H1 (cell line): ENCODE results near the gene TTC3. TPM values are rescaled to one million over a fixed set of nuclear protein-coding genes. Genes with fewer than 3 reads are reported as not detected.

Experiments
- CTCF ChIA-PET: fragments of 300-600 bp; sonication (Branson Sonifier 250); formaldehyde crosslinking; loops from one replicate; lab custom pipeline; 2021; ENCODE audit not compliant: partially characterized antibody; lab: Charles Lee
- POLR2A ChIA-PET: fragments of 300-600 bp; sonication (Branson Sonifier 250); formaldehyde crosslinking; loops from one replicate; lab custom pipeline; 2021; ENCODE audit warnings: inconsistent platforms; ENCODE audit not compliant: partially characterized antibody; lab: Charles Lee
- DNase-seq, 2 experiments: peaks; one replicate each; pipeline versions ENCODE4 v3.0.0 to v3.0.0-alpha.2; 2010 to 2022; ENCODE audit warnings: low spot score in 2 of 2, low read depth in 1 of 2, mixed read lengths in 1 of 2
- FAIRE-seq: peaks from 2 replicates; lab custom pipeline; 2011; peaks lifted over from hg19 to GRCh38; lab: Jason Lieb, UNC
- H2AFZ ChIP-seq: 2 replicates; pipeline ENCODE4 v1.8.1; 2012; ENCODE audit warnings: low read length, inconsistent platforms
- H2AK5ac ChIP-seq: 2 replicates; pipeline ENCODE4 v1.6.1; 2013; ENCODE audit warnings: low read depth, low read length
- H2BK120ac ChIP-seq: replicated peaks from 2 replicates; pipeline ENCODE3; 2013; ENCODE audit warnings: low read depth, low read length, inconsistent platforms
- H2BK12ac ChIP-seq: 2 replicates; pipeline ENCODE4 v1.6.1; 2013; ENCODE audit warnings: low read depth, low read length
- H2BK15ac ChIP-seq: 2 replicates; pipeline ENCODE4 v1.6.1; 2013; ENCODE audit warnings: low read length
- H2BK20ac ChIP-seq: 2 replicates; pipeline ENCODE4 v1.6.1; 2013; ENCODE audit warnings: low read length
- H2BK5ac ChIP-seq: 2 replicates; pipeline ENCODE4 v1.6.1; 2013; ENCODE audit warnings: low read depth, low read length
- H3K14ac ChIP-seq: 2 replicates; pipeline ENCODE4 v1.6.1; 2013; ENCODE audit warnings: inconsistent platforms; ENCODE audit not compliant: insufficient read length
- H3K18ac ChIP-seq: 2 replicates; pipeline ENCODE4 v1.6.1; 2013; ENCODE audit warnings: low read length; ENCODE audit errors: extremely low read depth
- H3K23ac ChIP-seq: 2 replicates; pipeline ENCODE4 v1.6.1; 2013; ENCODE audit warnings: inconsistent platforms; ENCODE audit not compliant: insufficient read length
- H3K23me2 ChIP-seq: 2 replicates; pipeline ENCODE4 v1.6.1; 2013; ENCODE audit warnings: low read depth, low read length
- H3K27ac ChIP-seq: 2 replicates; pipeline ENCODE4 v1.6.1; 2011; ENCODE audit warnings: low read depth, low read length, inconsistent platforms
- H3K27me3 ChIP-seq, 4 experiments: replicated peaks in 1 of 4; 1 replicate in 1 of 4; 2 replicates in 3 of 4; pipeline versions ENCODE4 v1.6.1 to v1.8.1; 2011 to 2013; ENCODE audit warnings: low read length in 3 of 4, mild to moderate bottlenecking in 3 of 4, inconsistent platforms in 2 of 4, mixed read lengths in 2 of 4, moderate library complexity in 1 of 4; ENCODE audit not compliant: control insufficient read depth in 3 of 4, insufficient read depth in 3 of 4; ENCODE audit errors: extremely low read depth in 1 of 4
- H3K36me3 ChIP-seq, 4 experiments: 2 replicates each; pipeline versions ENCODE4 v1.6.1 to v1.8.1; 2011 to 2013; ENCODE audit warnings: mild to moderate bottlenecking in 4 of 4, low read length in 3 of 4, moderate library complexity in 2 of 4, control low read depth in 1 of 4, inconsistent platforms in 1 of 4; ENCODE audit not compliant: insufficient read depth in 4 of 4, control insufficient read depth in 2 of 4
- H3K4ac ChIP-seq: replicated peaks from 2 replicates; pipeline ENCODE3; 2013; ENCODE audit warnings: low read length, low read depth, mixed read lengths, inconsistent platforms; ENCODE audit not compliant: insufficient read length
- H3K4me1 ChIP-seq, 4 experiments: replicated peaks in 1 of 4; 1 replicate in 1 of 4; 2 replicates in 3 of 4; pipeline versions ENCODE4 v1.6.1 to v1.8.1; 2011 to 2013; ENCODE audit warnings: low read length in 3 of 4, inconsistent platforms in 2 of 4, mixed read lengths in 1 of 4; ENCODE audit not compliant: insufficient read depth in 4 of 4, control insufficient read depth in 3 of 4
- H3K4me2 ChIP-seq, 2 experiments: 2 replicates each; pipeline versions ENCODE4 v1.6.1 to v1.8.1; 2011 to 2013; ENCODE audit warnings: low read depth in 2 of 2, low read length in 2 of 2, control low read depth in 1 of 2, inconsistent platforms in 1 of 2, mild to moderate bottlenecking in 1 of 2; ENCODE audit not compliant: insufficient read depth in 1 of 2
- H3K4me3 ChIP-seq, 4 experiments: fragments of 200-600, 300-600 bp in 1 of 4; sonication (generic), shearing (Covaris generic), sonication (Bioruptor Twin) in 1 of 4; 2 replicates each; pipeline versions ENCODE4 v1.5.1 to v1.8.1; 2011 to 2016; ENCODE audit warnings: low read length in 4 of 4, low read depth in 3 of 4, control low read depth in 2 of 4, inconsistent platforms in 2 of 4, mild to moderate bottlenecking in 2 of 4, mixed read lengths in 1 of 4, moderate library complexity in 1 of 4; ENCODE audit not compliant: insufficient read depth in 2 of 4; ENCODE audit errors: extremely low read depth in 1 of 4
- H3K56ac ChIP-seq: replicated peaks from 2 replicates; pipeline ENCODE3; 2013; ENCODE audit warnings: low read depth, mild to moderate bottlenecking, mixed read lengths, low read length, inconsistent platforms; ENCODE audit not compliant: insufficient read length
- H3K79me1 ChIP-seq: 2 replicates; pipeline ENCODE4 v1.6.1; 2013; ENCODE audit warnings: low read depth, low read length, control low read depth
- H3K79me2 ChIP-seq, 2 experiments: 2 replicates each; pipeline versions ENCODE4 v1.6.1 to v1.8.1; 2012 to 2013; ENCODE audit warnings: low read length in 2 of 2, mild to moderate bottlenecking in 2 of 2, inconsistent platforms in 1 of 2; ENCODE audit not compliant: insufficient read depth in 2 of 2, control insufficient read depth in 1 of 2
- H3K9ac ChIP-seq, 4 experiments: replicated peaks in 1 of 4; 1 replicate in 1 of 4; 2 replicates in 3 of 4; pipeline versions ENCODE4 v1.6.1 to v1.8.1; 2011 to 2013; ENCODE audit warnings: low read depth in 3 of 4, low read length in 3 of 4, control low read depth in 2 of 4, mild to moderate bottlenecking in 2 of 4, moderate library complexity in 2 of 4, inconsistent platforms in 1 of 4; ENCODE audit errors: extremely low read depth in 1 of 4
- H3K9me3 ChIP-seq, 2 experiments: 2 replicates each; pipeline versions ENCODE4 v1.6.1 to v1.8.1; 2012 to 2013; ENCODE audit warnings: mild to moderate bottlenecking in 2 of 2, moderate library complexity in 2 of 2, control low read depth in 1 of 2, inconsistent platforms in 1 of 2, low read depth in 1 of 2, low read length in 1 of 2, mixed read lengths in 1 of 2; ENCODE audit not compliant: insufficient read depth in 2 of 2
- H4K20me1 ChIP-seq, 2 experiments: replicated peaks in 1 of 2; 2 replicates each; pipeline versions ENCODE3 to v1.8.1; 2011 to 2013; ENCODE audit warnings: inconsistent platforms in 2 of 2, low read length in 2 of 2, mild to moderate bottlenecking in 1 of 2; ENCODE audit not compliant: insufficient read depth in 2 of 2, control insufficient read depth in 1 of 2
- H4K5ac ChIP-seq: 2 replicates; pipeline ENCODE4 v1.6.1; 2013; ENCODE audit warnings: low read length, low read depth, mixed read lengths, inconsistent platforms; ENCODE audit not compliant: insufficient read length
- H4K8ac ChIP-seq: 2 replicates; pipeline ENCODE4 v1.8.0; 2013; ENCODE audit warnings: mild to moderate bottlenecking, moderate library complexity, low read length, inconsistent platforms; ENCODE audit not compliant: insufficient read depth; ENCODE audit errors: extremely low read depth
- H4K91ac ChIP-seq: replicated peaks from 2 replicates; pipeline ENCODE3; 2013; ENCODE audit warnings: low read length, mixed read lengths, inconsistent platforms; ENCODE audit not compliant: insufficient read length
- CEBPB ChIP-seq: IDR thresholded peaks from 2 replicates; pipeline ENCODE4 v1.6.1; 2012; ENCODE audit warnings: low read depth, low read length
- GABPA ChIP-seq: IDR thresholded peaks from 2 replicates; pipeline ENCODE4 v1.6.1; 2011; ENCODE audit warnings: mild to moderate bottlenecking, low read length, moderate library complexity, borderline replicate concordance; ENCODE audit not compliant: insufficient read depth
- WGBS, 2 experiments: shearing (Covaris generic) in 1 of 2; methylation state at CpG; one replicate each; pipeline versions ENCODE4 v1.1.6 to v1.1.7; 2013 to 2015; ENCODE audit warnings: low lambda C conversion rate in 2 of 2, mixed read lengths in 2 of 2, inconsistent platforms in 1 of 2, low coverage in 1 of 2, missing lambda C conversion rate in 1 of 2; ENCODE audit not compliant: insufficient replicate concordance in 2 of 2, insufficient coverage in 1 of 2, insufficient read length in 1 of 2; ENCODE audit errors: extremely low coverage in 1 of 2, missing lambda C conversion rate in 1 of 2; 5-methylcytosine and 5-hydroxymethylcytosine counted together
- polyA plus RNA-seq, 7 experiments: library from polyadenylated mRNA; depleted of rRNA in 3 of 7; stranded (reverse) in 5 of 7; unstranded in 2 of 7; fragments of >200 nt in 5 of 7; fragments of 200-250 nt in 2 of 7; gene quantifications; 1 replicate in 5 of 7; 2 replicates in 1 of 7; 4 replicates in 1 of 7; pipeline versions ENCODE4 v1.2.1 to v1.2.3, GENCODE V29; 2011 to 2013; ENCODE audit warnings: missing spikeins in 2 of 7, mixed read lengths in 2 of 7
- total RNA-seq: library from RNA; stranded (reverse); fragmentation: NEBNext Ultra II Directional; extraction: Animal tissue kit (Norgen Biotek cat#: 25700); gene quantifications from 2 replicates; pipeline ENCODE4 v1.2.1, GENCODE V29; 2021

Gene TTC3
- total and polyA plus RNA-seq, 2 of the 8 experiments (the other 6 are each of a cell fraction or from before 2014, with no cell fraction given) = 11.0 to 36.2 TPM

DNA sequence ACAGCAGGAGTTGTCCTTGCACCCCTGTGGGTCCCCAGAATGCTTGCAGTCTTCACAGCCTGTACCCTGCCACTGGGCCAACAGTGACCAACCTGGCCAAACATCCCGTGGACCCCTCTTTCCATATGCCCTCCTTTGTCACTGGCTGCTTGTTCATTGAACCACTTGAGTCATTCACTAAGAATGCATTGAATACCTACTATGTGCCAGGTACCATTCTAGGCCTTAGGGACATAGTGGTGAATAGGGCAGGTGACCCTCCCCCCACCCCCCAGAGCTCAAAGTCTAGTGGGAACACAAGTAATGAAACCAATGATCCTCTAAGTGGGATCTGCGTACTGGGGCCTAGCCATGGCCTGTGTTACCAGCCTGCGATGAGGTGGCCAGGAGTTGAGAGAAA is 28.4 kb upstream of the TTC3 start:
- Histone ChIP-seq H3K4me1 (peaks cover 0 to 10% (median 5%) of the 10 kb centered on the region in 4 experiments; a peak in 5 of 7 replicates), H2BK12ac (no peak overlapping the region), H3K4me3 (no peak overlapping the region), H4K20me1 (peaks cover 0 to 2% of the 10 kb centered on the region in 2 experiments), H3K9ac (no peak overlapping the region), H3K27ac (no peak overlapping the region), H2AFZ (no peak overlapping the region), H3K56ac (no peak overlapping the region), H4K91ac (no peak overlapping the region), H3K14ac (no peak overlapping the region), H3K79me1 (no peaks in the 10 kb centered on the region), H2BK5ac (no peak overlapping the region), H3K23ac (no peak overlapping the region), H2BK20ac (no peak overlapping the region), H3K23me2 (no peaks in the 10 kb centered on the region), H4K5ac (no peak overlapping the region), H3K4ac (no peak overlapping the region), H3K9me3 (no peaks in the 10 kb centered on the region), H3K27me3 (peaks cover 0 to 66% (median 28%) of the 10 kb centered on the region in 4 experiments; a peak in 6 of 7 replicates), H3K18ac (no peak overlapping the region), H3K79me2 (no peaks in the 10 kb centered on the region), H3K36me3 (no peaks in the 10 kb centered on the region), H2BK120ac (no peak overlapping the region), H2AK5ac (no peak overlapping the region), H3K4me2 (no peak overlapping the region), H4K8ac (no peak overlapping the region), H2BK15ac (no peak overlapping the region)
- ChIA-PET CTCF (interaction anchor here (0.6 kb wide), 2 partner anchors 115 to 1174 kb away, joined by 3 read pairs; no protein-coding TSS in a partner anchor), POLR2A (no interaction called here)
- no peak for DNase-seq
- TF ChIP-seq GABPA (no peak), CEBPB (no peak)
- no peak for FAIRE-seq
- WGBS, 2 experiments = 100% methylated on average over 3 of the region's 3 CpGs; no CpG with 5 or more reads in 1 of the 2 experiments
